HUES48 (cell line): ENCODE measurements around the gene ADNP.

Source experiments
- H3K27ac ChIP-seq: one replicate; pipeline ENCODE4 v1.7.0; 2013; ENCODE audit warnings: low read depth, low read length, inconsistent platforms
- H3K27me3 ChIP-seq: 2 replicates; pipeline ENCODE4 v1.6.1; 2013; ENCODE audit warnings: mild to moderate bottlenecking, low read length; ENCODE audit not compliant: control insufficient read depth, insufficient read depth
- H3K36me3 ChIP-seq: 2 replicates; pipeline ENCODE4 v1.6.1; 2013; ENCODE audit warnings: low read length; ENCODE audit not compliant: control insufficient read depth, insufficient read depth
- H3K4me1 ChIP-seq: 2 replicates; pipeline ENCODE4 v1.6.1; 2013; ENCODE audit warnings: mild to moderate bottlenecking, low read length; ENCODE audit not compliant: control insufficient read depth, insufficient read depth
- H3K4me3 ChIP-seq: 2 replicates; pipeline ENCODE4 v1.5.1; 2013; ENCODE audit warnings: mild to moderate bottlenecking, low read depth, low read length
- H3K9ac ChIP-seq: 2 replicates; pipeline ENCODE4 v1.6.1; 2013; ENCODE audit warnings: mild to moderate bottlenecking, low read depth, low read length, moderate library complexity
- H3K9me3 ChIP-seq: 2 replicates; pipeline ENCODE4 v1.6.1; 2013; ENCODE audit warnings: low read length; ENCODE audit not compliant: control insufficient read depth, insufficient read depth

ADNP gene

GRCh38 chr20:50930976-50931305 lies 296 bp downstream of the ADNP start:
- peaks cover 35% of the 10 kb centered on the region for H3K4me1 ChIP-seq
- H3K27me3 ChIP-seq: no peaks in the 10 kb centered on the region
- peaks cover 78% of the 10 kb centered on the region for H3K36me3 ChIP-seq
- peak overlapping the region; percentile 98 for H3K9ac ChIP-seq
- H3K27ac ChIP-seq: peak overlapping the region; percentile 96
- peak overlapping the region; percentile 97 for H3K4me3 ChIP-seq
- H3K9me3 ChIP-seq: no peaks in the 10 kb centered on the region

DNA sequence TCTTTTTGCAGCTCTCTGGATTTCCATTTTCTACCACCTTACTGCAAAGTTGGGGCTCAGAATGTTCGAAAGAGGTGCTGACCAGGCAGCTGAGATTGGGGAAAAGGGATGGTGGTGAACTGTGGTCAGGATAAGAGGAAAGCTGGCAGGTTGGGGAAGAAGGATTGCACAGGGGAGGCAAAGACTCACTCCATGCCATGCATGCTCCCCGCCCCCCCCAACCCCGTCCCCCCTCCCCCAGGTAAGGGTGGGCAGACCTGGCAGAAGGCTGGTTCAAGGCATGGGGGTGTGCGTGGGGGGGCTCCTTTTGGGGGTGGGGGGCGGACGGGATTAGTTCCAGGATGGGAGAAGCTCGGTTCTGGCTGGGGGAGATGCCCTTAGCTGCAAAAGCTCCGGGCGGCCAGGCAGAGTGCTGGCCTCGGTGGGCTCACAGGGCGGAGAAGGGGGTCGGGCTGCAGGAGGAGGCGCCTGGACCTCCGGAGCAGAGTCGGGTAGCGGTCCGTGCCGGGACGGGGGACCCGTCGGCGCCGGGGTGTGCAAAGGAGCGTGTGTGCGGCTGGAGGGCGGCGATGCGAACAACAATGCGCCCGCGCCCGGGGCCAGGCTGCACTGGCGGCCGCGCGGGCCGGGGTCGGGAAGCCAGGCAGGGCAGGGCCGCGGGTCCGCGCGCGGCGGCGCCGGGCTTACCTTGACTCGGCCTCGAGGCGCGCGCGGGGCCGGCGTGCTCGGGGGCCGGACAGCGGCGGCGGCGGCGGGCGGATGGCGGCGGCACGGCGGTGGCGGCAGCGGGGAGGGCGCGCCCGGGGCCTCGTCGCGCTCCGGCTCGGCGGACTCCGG lies 880 bp downstream of the ADNP start:
- H3K4me3 ChIP-seq: peak overlapping the region; percentile 97
- H3K27me3 ChIP-seq: no peaks in the 10 kb centered on the region
- no peaks in the 10 kb centered on the region for H3K9me3 ChIP-seq
- H3K27ac ChIP-seq: peak overlapping the region; percentile 96
- peak overlapping the region; percentile 98 for H3K9ac ChIP-seq
- peaks cover 78% of the 10 kb centered on the region for H3K36me3 ChIP-seq
- H3K4me1 ChIP-seq: peaks cover 35% of the 10 kb centered on the region

- Histone ChIP-seq H3K4me3 (peak overlapping the region; percentile 97), H3K9ac (peak overlapping the region; percentile 98), H3K27ac (peak overlapping the region; percentile 96), H3K27me3 (no peaks in the 10 kb centered on the region), H3K4me1 (peaks cover 35% of the 10 kb centered on the region), H3K36me3 (peaks cover 78% of the 10 kb centered on the region), H3K9me3 (no peaks in the 10 kb centered on the region)
Observed at GRCh38 chr20:50929299-50930138, 1.7 kb downstream of the ADNP start.

DNA sequence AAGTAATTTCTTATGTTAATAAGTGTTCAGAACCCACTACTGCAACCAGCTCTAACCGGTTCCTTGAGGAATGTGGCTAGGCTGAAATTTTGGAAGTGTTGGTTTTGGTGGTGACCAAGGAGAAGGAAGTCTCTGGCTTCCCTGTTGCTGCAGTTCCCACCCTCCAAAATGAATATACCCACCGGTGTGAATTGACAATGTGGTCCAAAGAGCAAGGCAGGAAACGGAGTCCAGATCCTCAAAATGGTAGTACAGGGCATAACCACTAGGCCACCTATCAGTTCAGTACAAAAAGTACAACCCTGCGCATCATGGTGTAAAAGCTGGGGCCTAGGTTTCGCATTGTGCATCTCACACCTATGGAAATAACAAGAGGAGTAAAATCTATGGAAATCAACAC lies 2.8 kb downstream of the ADNP start:
- H3K9ac ChIP-seq: no peak overlapping the region
- H3K27ac ChIP-seq: peak overlapping the region; percentile 10
- H3K36me3 ChIP-seq: peaks cover 78% of the 10 kb centered on the region
- H3K4me1 ChIP-seq: peaks cover 35% of the 10 kb centered on the region
- H3K27me3 ChIP-seq: no peaks in the 10 kb centered on the region
- peak overlapping the region; percentile 97 for H3K4me3 ChIP-seq
- H3K9me3 ChIP-seq: no peaks in the 10 kb centered on the region

DNA sequence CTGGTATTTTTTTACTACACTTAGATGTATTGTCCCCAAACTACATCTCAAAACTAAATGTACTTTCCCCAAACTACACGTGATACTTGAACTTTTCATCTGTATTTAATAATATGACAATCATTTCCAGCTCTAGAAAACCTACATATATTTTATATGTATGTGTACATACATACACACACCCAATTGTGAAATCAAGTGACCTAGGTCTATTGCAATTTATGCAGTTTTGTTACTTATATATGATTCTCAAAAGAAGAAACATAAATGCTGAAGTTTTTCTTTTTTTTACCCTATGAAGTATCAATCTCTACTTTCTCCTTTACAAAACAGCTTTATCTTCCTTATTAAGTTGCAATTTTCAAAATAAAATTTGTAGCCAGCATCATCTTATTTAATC lies 4.7 kb downstream of the ADNP start:
- H3K27me3 ChIP-seq: no peaks in the 10 kb centered on the region
- H3K9me3 ChIP-seq: no peaks in the 10 kb centered on the region
- no peak overlapping the region for H3K9ac ChIP-seq
- H3K4me3 ChIP-seq: no peak overlapping the region
- peaks cover 30% of the 10 kb centered on the region for H3K4me1 ChIP-seq
- no peak overlapping the region for H3K27ac ChIP-seq
- H3K36me3 ChIP-seq: peaks cover 78% of the 10 kb centered on the region

DNA sequence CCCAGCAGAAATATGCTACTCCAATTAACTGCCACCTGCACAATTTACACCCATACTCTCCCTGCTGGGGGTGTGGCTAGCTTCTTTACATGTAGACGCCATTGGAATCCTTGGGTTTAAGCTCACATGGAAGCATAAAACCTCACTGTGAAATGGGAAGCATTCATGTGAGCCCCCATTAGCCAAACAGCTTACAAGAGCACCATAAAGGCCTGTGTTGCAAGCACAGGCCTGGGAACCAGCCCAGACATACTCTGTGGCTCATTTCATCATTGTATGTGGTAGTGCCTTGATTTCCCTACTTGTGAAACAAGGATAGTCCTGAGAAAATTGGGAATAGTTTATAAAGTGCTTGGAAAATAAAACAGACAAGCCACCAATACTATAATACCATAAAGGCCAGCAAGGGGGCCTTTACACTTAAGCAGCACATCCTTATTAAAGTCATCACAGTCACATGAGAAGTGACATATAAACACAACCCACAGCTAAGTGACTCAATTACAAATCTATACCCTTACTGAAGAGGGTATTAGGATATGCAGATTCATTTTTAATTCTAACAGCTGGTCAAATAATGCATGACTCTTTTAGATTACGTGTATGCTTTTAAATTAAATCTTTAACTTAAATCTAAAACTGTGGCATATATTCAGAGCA lies 6.8 kb downstream of the ADNP start:
- H3K9ac ChIP-seq: no peak overlapping the region
- no peaks in the 10 kb centered on the region for H3K27me3 ChIP-seq
- peaks cover 89% of the 10 kb centered on the region for H3K36me3 ChIP-seq
- peaks cover 34% of the 10 kb centered on the region for H3K4me1 ChIP-seq
- H3K4me3 ChIP-seq: no peak overlapping the region
- H3K9me3 ChIP-seq: no peaks in the 10 kb centered on the region
- H3K27ac ChIP-seq: no peak overlapping the region

DNA sequence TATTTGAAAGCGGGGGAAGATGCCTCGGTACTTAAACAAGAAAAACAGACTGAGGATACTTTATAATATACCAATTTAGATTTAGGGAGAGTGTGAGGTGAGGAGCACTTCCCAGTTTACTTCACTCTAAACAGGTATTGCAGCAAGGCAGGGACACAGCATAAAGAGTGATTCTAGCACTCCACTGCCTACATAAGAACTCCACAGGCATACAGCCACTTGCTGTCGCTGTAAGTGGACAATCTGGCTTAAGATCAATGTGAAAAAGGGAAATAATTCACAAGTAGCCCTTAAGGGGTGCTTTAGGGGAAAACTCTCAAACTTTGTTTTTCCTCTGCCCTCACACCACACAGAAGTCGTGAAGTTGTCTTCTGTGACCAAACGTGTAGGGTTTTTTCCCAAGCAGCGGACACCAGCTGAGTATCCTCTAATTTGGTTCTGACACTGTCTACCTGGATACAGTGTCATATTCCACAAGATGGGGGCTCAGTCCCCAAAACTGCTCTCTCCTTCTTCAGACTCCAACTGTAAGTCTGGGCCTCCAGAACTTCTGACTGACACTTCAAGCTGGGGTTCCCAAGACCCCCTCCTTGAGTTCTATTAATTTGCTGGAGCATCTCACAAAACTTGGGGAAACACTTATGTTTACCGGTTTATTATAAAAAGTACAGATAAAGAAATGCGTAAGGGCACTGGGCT lies 9.3 kb downstream of the ADNP start:
- H3K9ac ChIP-seq: no peak overlapping the region
- no peak overlapping the region for H3K4me3 ChIP-seq
- H3K36me3 ChIP-seq: peaks cover 84% of the 10 kb centered on the region
- H3K27me3 ChIP-seq: no peaks in the 10 kb centered on the region
- H3K4me1 ChIP-seq: peaks cover 16% of the 10 kb centered on the region
- H3K9me3 ChIP-seq: no peaks in the 10 kb centered on the region
- H3K27ac ChIP-seq: no peak overlapping the region

- Histone ChIP-seq H3K9ac (no peak overlapping the region), H3K27me3 (no peaks in the 10 kb centered on the region), H3K4me1 (peaks cover 17% of the 10 kb centered on the region), H3K9me3 (no peaks in the 10 kb centered on the region), H3K4me3 (no peak overlapping the region), H3K36me3 (peaks cover 84% of the 10 kb centered on the region), H3K27ac (peak overlapping the region; percentile 1)
Observed at GRCh38 chr20:50920997-50921396, 10.2 kb downstream of the ADNP start.

- Histone ChIP-seq H3K36me3 (peaks cover 78% of the 10 kb centered on the region), H3K9me3 (no peaks in the 10 kb centered on the region), H3K4me1 (peaks cover 27% of the 10 kb centered on the region), H3K27ac (no peak overlapping the region), H3K9ac (no peak overlapping the region), H3K27me3 (no peaks in the 10 kb centered on the region), H3K4me3 (no peak overlapping the region)
Observed at GRCh38 chr20:50919567-50919966, 11.7 kb downstream of the ADNP start.

DNA sequence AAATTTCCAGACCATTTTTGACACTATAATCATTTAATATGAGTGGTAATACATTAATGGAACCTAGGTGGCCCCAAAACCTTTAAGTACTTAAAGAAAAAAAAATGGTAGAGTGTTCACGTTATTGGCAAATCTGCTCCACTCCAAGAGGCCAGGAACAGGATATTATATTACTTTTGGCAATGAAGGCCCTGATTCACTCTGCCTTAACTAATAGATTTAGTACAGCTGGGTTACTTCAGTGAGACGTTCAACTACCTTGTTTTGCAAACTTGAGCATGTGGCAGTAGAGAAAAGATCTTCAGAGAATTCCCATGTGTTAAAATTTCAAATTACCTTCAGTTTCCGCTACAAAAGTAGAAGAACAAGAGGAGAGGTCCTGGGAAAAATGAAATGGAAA lies 12.8 kb downstream of the ADNP start:
- no peaks in the 10 kb centered on the region for H3K27me3 ChIP-seq
- H3K27ac ChIP-seq: no peak overlapping the region
- no peak overlapping the region for H3K4me3 ChIP-seq
- H3K9ac ChIP-seq: no peak overlapping the region
- H3K36me3 ChIP-seq: peaks cover 77% of the 10 kb centered on the region
- H3K4me1 ChIP-seq: peaks cover 38% of the 10 kb centered on the region
- H3K9me3 ChIP-seq: no peaks in the 10 kb centered on the region
